GM12872 (cell line): Measurements from ENCODE around the gene TUBGCP6.

Source experiments
- TF ChIP-seq, protein P1 (sequence below): IDR thresholded peaks from 3 replicates; pipeline ENCODE4 v1.5.1; 2011; ENCODE audit warnings: low read depth, mild to moderate bottlenecking, low read length, moderate library complexity; ENCODE audit not compliant: insufficient read depth

TUBGCP6 gene

DNA sequence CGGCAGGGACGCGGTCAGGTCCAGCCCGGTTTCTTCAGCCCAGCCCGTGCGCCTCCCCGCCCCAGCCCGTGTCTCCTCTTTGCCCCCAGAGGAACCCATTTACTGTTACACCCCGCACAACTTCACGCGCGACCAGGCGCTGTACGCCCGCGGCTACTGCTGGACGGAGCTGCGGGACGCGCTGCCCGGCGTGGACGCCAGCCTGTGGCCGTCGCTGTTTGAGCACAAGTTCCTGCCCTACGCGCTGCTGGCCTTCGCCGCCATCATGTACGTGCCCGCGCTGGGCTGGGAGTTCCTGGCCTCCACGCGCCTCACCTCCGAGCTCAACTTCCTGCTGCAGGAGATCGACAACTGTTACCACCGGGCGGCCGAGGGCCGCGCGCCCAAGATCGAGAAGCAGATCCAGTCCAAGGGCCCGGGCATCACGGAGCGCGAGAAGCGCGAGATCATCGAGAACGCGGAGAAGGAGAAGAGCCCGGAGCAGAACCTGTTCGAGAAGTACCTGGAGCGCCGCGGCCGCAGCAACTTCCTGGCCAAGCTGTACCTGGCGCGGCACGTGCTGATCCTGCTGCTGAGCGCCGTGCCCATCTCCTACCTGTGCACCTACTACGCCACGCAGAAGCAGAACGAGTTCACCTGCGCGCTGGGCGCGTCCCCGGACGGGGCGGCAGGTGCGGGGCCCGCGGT, 67.8 kb downstream of the TUBGCP6 start:
- TF ChIP-seq, protein P1, sequence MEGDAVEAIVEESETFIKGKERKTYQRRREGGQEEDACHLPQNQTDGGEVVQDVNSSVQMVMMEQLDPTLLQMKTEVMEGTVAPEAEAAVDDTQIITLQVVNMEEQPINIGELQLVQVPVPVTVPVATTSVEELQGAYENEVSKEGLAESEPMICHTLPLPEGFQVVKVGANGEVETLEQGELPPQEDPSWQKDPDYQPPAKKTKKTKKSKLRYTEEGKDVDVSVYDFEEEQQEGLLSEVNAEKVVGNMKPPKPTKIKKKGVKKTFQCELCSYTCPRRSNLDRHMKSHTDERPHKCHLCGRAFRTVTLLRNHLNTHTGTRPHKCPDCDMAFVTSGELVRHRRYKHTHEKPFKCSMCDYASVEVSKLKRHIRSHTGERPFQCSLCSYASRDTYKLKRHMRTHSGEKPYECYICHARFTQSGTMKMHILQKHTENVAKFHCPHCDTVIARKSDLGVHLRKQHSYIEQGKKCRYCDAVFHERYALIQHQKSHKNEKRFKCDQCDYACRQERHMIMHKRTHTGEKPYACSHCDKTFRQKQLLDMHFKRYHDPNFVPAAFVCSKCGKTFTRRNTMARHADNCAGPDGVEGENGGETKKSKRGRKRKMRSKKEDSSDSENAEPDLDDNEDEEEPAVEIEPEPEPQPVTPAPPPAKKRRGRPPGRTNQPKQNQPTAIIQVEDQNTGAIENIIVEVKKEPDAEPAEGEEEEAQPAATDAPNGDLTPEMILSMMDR, result no peak

DNA sequence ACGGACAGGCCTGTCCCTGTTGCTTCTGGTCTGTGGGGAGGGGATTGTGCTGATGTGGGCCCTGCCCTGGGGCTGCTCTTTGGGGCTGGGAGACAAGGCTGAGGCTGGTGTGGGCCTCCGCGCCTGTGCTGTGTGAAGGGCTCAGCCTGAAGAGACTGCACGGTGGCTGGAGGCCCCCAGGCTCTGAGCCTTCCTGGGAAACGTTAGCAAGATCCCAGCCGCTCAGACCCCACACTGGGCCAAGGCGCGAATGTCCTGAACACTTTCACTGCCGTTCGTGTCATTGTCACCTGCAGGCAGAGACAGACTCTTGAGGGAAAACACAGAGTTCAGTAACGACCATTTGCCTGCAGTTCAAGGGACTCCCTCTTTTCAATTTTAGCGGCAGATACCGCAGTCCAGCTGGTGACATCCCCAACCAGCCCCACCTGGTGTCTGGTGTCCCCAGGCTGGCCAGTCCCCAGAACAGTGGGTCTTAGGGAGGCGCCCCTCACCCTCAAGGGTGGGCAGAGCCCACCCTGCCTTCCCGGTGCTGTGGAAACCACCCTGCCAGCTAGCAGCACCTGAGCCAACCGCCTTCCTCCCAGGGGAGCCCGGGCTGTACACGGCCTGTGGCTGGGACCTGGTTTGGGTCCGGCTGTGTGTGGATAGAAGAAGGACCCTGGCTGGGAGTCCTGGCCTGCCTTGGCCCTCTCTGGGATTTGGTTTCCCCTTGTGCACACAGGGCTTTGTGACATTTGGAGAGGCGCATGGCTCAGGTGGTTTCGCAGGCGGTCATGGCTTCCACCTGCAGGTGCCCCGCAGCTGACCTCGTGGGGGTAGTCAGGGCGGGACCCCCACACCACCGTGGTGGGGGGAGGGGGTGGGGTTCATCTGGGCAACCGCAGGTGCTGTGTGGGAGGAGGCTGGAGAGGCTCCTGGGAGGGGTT, 68.6 kb downstream of the TUBGCP6 start:
- TF ChIP-seq, protein P1, result no peak

DNA sequence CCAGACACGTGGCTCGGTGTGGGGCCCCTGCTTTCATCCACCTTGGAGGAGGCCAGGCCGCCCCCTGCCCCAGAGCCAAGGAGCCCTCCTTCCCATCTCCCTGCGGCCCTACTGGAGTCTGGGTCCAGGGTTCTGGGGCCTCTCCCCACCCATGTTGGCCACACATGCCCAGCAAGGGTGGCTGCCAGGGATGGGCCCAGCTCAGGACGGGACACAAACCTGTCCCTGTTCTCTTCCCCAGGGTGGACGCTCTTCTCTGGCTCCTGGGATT, 69.7 kb downstream of the TUBGCP6 start:
- TF ChIP-seq, protein P1, result no peak

DNA sequence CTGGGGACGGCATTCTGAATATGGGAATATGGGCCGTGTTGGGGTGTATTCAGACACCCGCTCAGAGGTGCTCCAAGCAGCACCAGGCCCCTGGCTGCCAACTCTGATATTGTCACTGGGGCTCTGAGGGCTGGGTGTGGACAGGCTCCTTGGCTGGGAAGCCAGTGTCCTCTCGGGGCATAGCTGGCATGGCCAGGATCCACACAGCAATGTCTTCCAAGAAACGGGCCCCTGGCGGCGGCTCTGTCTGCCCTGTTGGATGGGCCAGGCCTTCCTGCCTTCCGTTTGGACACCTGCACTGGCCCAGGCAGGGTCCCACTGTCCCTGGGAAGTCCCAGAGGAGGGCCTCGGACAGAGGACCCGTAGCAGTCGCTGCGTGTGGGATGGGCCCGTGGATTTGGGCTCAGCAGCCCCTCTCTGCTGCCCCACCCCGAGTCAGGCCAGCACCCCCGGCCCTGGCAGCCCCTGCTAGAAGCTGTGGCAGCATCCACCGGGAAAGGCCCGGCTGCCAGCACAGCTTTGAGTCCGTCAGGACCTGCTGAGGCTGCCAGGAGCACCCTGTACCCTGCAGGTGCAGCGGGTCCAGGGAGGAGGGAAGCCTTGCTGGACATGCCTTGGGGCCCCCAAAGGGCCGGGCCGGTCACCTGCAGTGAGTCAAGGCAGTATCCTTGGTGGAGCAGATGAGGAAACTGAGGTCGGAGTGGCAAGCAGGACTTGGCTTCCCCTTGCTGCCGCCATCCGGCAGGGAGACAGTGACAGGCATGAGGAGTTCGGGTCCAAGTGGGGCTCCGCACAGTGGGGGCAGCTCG, 70.2 kb downstream of the TUBGCP6 start:
- TF ChIP-seq, protein P1, result no peak

DNA sequence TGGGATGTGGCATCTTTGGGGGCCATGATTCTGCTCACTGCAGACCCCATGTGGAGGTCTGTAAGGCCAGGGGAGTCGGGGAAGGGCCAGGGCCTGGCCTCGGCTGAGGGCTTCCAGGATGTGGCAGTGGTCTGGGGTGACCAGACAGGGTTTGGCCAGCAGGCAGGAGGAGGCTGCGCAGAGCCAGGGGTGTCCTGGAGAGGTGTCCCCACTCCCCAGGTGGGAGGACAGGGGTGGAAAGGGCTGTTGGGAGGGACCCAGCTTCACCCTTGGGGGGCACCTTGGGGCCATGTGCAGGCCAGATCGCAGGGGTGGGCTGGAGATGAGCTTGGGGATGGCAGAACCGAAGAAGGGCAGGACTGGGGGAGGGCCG, 70.9 kb downstream of the TUBGCP6 start:
- TF ChIP-seq, protein P1, result no peak

DNA sequence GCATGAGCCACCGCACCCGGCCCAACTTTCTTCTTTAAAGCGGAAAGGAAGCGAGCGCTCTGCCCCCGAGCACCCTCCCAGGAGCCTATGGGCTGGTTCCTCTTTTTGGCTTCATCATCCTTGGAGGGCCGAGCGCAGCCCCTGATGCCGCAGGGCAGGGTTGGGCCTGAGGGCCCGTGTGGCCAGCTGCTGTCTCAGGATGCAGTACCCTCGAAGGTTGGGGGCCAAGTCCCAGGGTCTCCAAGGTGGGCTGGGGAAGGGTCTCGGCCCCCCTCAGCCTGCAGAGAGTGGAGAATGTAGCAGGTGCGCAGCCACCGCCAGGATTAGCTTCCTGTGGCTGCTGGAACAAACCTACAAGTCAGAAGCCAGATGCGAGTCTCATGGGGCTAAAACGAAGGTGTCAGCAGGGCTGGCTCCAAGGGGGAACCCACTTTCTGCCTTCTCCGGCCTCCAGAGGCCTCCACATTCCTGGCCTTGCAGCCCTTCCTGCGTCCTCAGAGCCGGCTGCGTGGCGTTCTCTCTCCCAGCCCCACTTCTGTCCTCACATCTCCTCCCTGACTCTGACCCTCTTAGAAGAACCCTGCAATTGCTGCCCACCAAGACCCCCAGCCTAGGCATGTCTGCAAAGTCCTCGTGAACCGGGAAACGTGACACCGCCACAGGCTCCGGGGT, 71.4 kb downstream of the TUBGCP6 start:
- TF ChIP-seq, protein P1, result no peak
